Stimulated activated CD8-positive, alpha-beta memory T cell treated with anti-CD3 and anti-CD28 coated beads, Interleukin-7, amount 100 ng/mL, for 48 hours (primary cell): ENCODE measurements around the gene SIL1.
"Not testable (repeated sequence)": the region's sequence is repeated elsewhere in the genome, so short reads cannot be mapped to it uniquely, and the experiment has no call there.

Experiments used
- DNase-seq, 2 donors: peaks; one replicate each; pipeline ENCODE4 v3.0.0-alpha.2; 2020; ENCODE audit warnings: low read depth in 1 of 2; ENCODE audit errors: extremely low read depth in 1 of 2

SIL1 gene

GRCh38 chr5:139076111-139076510 is 122.1 kb downstream of the SIL1 start:
- DNase-seq = no peak

GRCh38 chr5:139075066-139076050 is 122.8 kb downstream of the SIL1 start:
- DNase-seq = no peak

- DNase-seq = not testable (repeated sequence)
Measured at GRCh38 chr5:139073956-139074355, 124.2 kb downstream of the SIL1 start.

- no peak for DNase-seq
Measured at GRCh38 chr5:139068494-139069151, 129.5 kb downstream of the SIL1 start.

- DNase-seq = no peak
Measured at GRCh38 chr5:139068060-139068459, 130.1 kb downstream of the SIL1 start.

- DNase-seq = no peak
Measured at GRCh38 chr5:139065306-139065705, 132.9 kb downstream of the SIL1 start.

- DNase-seq = no peak
Measured at GRCh38 chr5:139064613-139065012, 133.6 kb downstream of the SIL1 start.

GRCh38 chr5:139063664-139064054 is 134.5 kb downstream of the SIL1 start:
- no peak for DNase-seq

- no peak for DNase-seq
Measured at GRCh38 chr5:139062910-139063663, 135.1 kb downstream of the SIL1 start.

- no peak for DNase-seq
Measured at GRCh38 chr5:139061856-139062255, 136.3 kb downstream of the SIL1 start.

GRCh38 chr5:139061274-139061673 is 136.9 kb downstream of the SIL1 start:
- DNase-seq = no peak

GRCh38 chr5:139058121-139058520 is 140.0 kb downstream of the SIL1 start:
- DNase-seq = no peak

GRCh38 chr5:139057045-139057939 is 140.9 kb downstream of the SIL1 start:
- not testable (repeated sequence) for DNase-seq

GRCh38 chr5:139052975-139053374 is 145.2 kb downstream of the SIL1 start:
- no peak for DNase-seq

GRCh38 chr5:139051392-139051791 is 146.8 kb downstream of the SIL1 start:
- DNase-seq = no peak

- DNase-seq = no peak
Measured at GRCh38 chr5:139050432-139050831, 147.7 kb downstream of the SIL1 start.

GRCh38 chr5:139049780-139050179 is 148.4 kb downstream of the SIL1 start:
- no peak for DNase-seq

- DNase-seq = no peak
Measured at GRCh38 chr5:139046551-139046950, 151.6 kb downstream of the SIL1 start.

- no peak for DNase-seq
Measured at GRCh38 chr5:139043157-139043905, 154.8 kb downstream of the SIL1 start.

- no peak for DNase-seq
Measured at GRCh38 chr5:139040081-139040480, 158.1 kb downstream of the SIL1 start.
